ENCODE data around the gene PAX2. TPM values are rescaled to one million over a fixed set of nuclear protein-coding genes. Genes with fewer than 3 reads are reported as not detected.

The PAX2 gene
- total RNA-seq, 1 donor from 2014 or later: 0.23 TPM

GRCh38 chr10:100739517-100740368 is 5.6 kb upstream of the PAX2 start:
- Histone ChIP-seq H3K27ac (ENCODE audit: low read depth, low read length) (no peak overlapping the region), H3K79me2 (ENCODE audit: insufficient read depth, low read length) (no peaks in the 10 kb centered on the region), H3K9me3 (ENCODE audit: insufficient read depth, low read depth, low read length) (peaks cover 4% of the 10 kb centered on the region), H4K20me1 (ENCODE audit: insufficient read depth, low read length) (peaks cover 18% of the 10 kb centered on the region), H3K4me1 (ENCODE audit: insufficient read depth, low read length) (no peaks in the 10 kb centered on the region), H3K27me3 (ENCODE audit: insufficient read depth, low read length) (peaks cover 95% of the 10 kb centered on the region), H3K9ac (ENCODE audit: low read length) (no peak overlapping the region), H3K36me3 (ENCODE audit: insufficient read depth, low read length) (no peaks in the 10 kb centered on the region), H2AFZ (ENCODE audit: low read depth, low read length) (no peak overlapping the region), H3K4me2 (ENCODE audit: low read length) (no peak overlapping the region), H3K4me3 (ENCODE audit: insufficient read depth, low read depth, low read length) (no peak overlapping the region)
- DNase-seq (ENCODE audit: low read depth) (no peak), FAIRE-seq (no peak)
- TF ChIP-seq EZH2 (IDR thresholded peaks at IDR 0.05; ENCODE audit: insufficient read depth, low read length) (peak; percentile 90), CTCF (IDR thresholded peaks at IDR 0.05; ENCODE audit: insufficient read depth, low read depth, low read length) (no peak)
- peaks cover 3% of the 10 kb centered on the region for H3K4me1 Mint-ChIP-seq (ENCODE audit: low read depth, unreplicated experiment)
- H3K27ac Mint-ChIP-seq (ENCODE audit: unreplicated experiment): peak overlapping the region; percentile 58
- H3K9me3 Mint-ChIP-seq (ENCODE audit: unreplicated experiment): peaks cover 3% of the 10 kb centered on the region
- peaks cover 92% of the 10 kb centered on the region for H3K27me3 Mint-ChIP-seq (ENCODE audit: low read depth, unreplicated experiment)
- H3K4me3 Mint-ChIP-seq (ENCODE audit: unreplicated experiment): peak overlapping the region; percentile 45
- peaks cover 3% of the 10 kb centered on the region for H3K36me3 Mint-ChIP-seq (ENCODE audit: low read depth, unreplicated experiment)

- Mint-ChIP-seq H3K4me3 (ENCODE audit: unreplicated experiment) (no peak overlapping the region), H3K27me3 (ENCODE audit: low read depth, unreplicated experiment) (peaks cover 90% of the 10 kb centered on the region)
These were observed 4.7 kb upstream of the PAX2 start for GRCh38 chr10:100740476-100741377.

More at GRCh38 chr10:100740476-100741377, 4.7 kb upstream of the PAX2 start:
- no peak for FAIRE-seq
- peaks cover 18% of the 10 kb centered on the region for H4K20me1 ChIP-seq (ENCODE audit: insufficient read depth, low read length)
- no peaks in the 10 kb centered on the region for H3K4me1 ChIP-seq (ENCODE audit: insufficient read depth, low read length)
- Mint-ChIP-seq H3K36me3 (ENCODE audit: low read depth, unreplicated experiment) (peaks cover 3% of the 10 kb centered on the region), H3K9me3 (ENCODE audit: unreplicated experiment) (peaks cover 3% of the 10 kb centered on the region), H3K4me1 (ENCODE audit: low read depth, unreplicated experiment) (peaks cover 2% of the 10 kb centered on the region), H3K27ac (ENCODE audit: unreplicated experiment) (no peak overlapping the region)
- H3K79me2 ChIP-seq (ENCODE audit: insufficient read depth, low read length): no peaks in the 10 kb centered on the region
- no peak overlapping the region for H2AFZ ChIP-seq (ENCODE audit: low read depth, low read length)
- no peak overlapping the region for H3K9ac ChIP-seq (ENCODE audit: low read length)
- DNase-seq (ENCODE audit: low read depth): no peak
- TF ChIP-seq CTCF (IDR thresholded peaks at IDR 0.05; ENCODE audit: insufficient read depth, low read depth, low read length) (no peak), EZH2 (IDR thresholded peaks at IDR 0.05; ENCODE audit: insufficient read depth, low read length) (no peak)
- H3K27me3 ChIP-seq (ENCODE audit: insufficient read depth, low read length): peaks cover 88% of the 10 kb centered on the region
- peaks cover 4% of the 10 kb centered on the region for H3K9me3 ChIP-seq (ENCODE audit: insufficient read depth, low read depth, low read length)
- H3K4me3 ChIP-seq (ENCODE audit: insufficient read depth, low read depth, low read length): no peak overlapping the region
- H3K4me2 ChIP-seq (ENCODE audit: low read length): no peak overlapping the region
- no peaks in the 10 kb centered on the region for H3K36me3 ChIP-seq (ENCODE audit: insufficient read depth, low read length)
- H3K27ac ChIP-seq (ENCODE audit: low read depth, low read length): no peak overlapping the region

Measured in astrocyte (in vitro differentiated cells and primary cell).